IMR-90 (cell line): Measurements from ENCODE around the gene CFAP73. TPM values are rescaled to one million over a fixed set of nuclear protein-coding genes. Genes with fewer than 3 reads are reported as not detected.

ENCODE experiments used
- ATAC-seq: fragments of 200-7000 bp; cut with Tn5 transposase; 2 replicates; pipeline ENCODE4 v1.9.1; 2020; ENCODE audit warnings: low read depth, mild to moderate bottlenecking, moderate library complexity
- BruUV-seq: library from RNA; stranded (reverse); fragments of 400-500 nt; replicated peaks from 2 replicates; lab custom pipeline; 2021; lab: Mats Ljungman, UMichigan
- CTCF ChIA-PET: fragments of 300-600 bp; formaldehyde crosslinking; extraction: SDS; loops from one replicate; lab custom pipeline; 2021; ENCODE audit warnings: antibody characterized with exemption; lab: Yijun Ruan, JAX
- POLR2A ChIA-PET: fragments of 300-600 bp; sonication (Branson Sonifier 250); formaldehyde crosslinking; loops from one replicate; lab custom pipeline; 2022; ENCODE audit warnings: antibody characterized with exemption; ENCODE audit not compliant: unreplicated experiment; lab: Charles Lee
- DNase-seq: peaks from one replicate; pipeline ENCODE4 v3.0.0; 2013
- H2AFZ ChIP-seq: replicated peaks from 2 replicates; pipeline ENCODE3; 2013; ENCODE audit warnings: low read length, mild to moderate bottlenecking; ENCODE audit not compliant: poor library complexity
- H2AK5ac ChIP-seq: 2 replicates; pipeline ENCODE4 v1.6.1; 2013; ENCODE audit warnings: low read depth, low read length, inconsistent platforms
- H2AK9ac ChIP-seq: replicated peaks from 2 replicates; pipeline ENCODE3; 2013; ENCODE audit warnings: mild to moderate bottlenecking, low read depth, low read length, moderate library complexity; ENCODE audit not compliant: poor library complexity
- H2BK120ac ChIP-seq: 2 replicates; pipeline ENCODE4 v1.6.1; 2013; ENCODE audit warnings: low read depth, low read length, inconsistent platforms
- H2BK15ac ChIP-seq: 3 replicates; pipeline ENCODE4 v1.6.1; 2013; ENCODE audit warnings: low read depth, low read length, inconsistent platforms
- H2BK20ac ChIP-seq: 2 replicates; pipeline ENCODE4 v1.6.1; 2013; ENCODE audit warnings: low read depth, mild to moderate bottlenecking, inconsistent platforms, low read length, moderate library complexity
- H2BK5ac ChIP-seq: 2 replicates; pipeline ENCODE4 v1.6.1; 2013; ENCODE audit warnings: mild to moderate bottlenecking, low read depth, low read length, inconsistent platforms; ENCODE audit not compliant: poor library complexity, severe bottlenecking
- H3K14ac ChIP-seq: replicated peaks from 2 replicates; pipeline ENCODE4 v1.6.1; 2013; ENCODE audit warnings: low read depth, low read length, inconsistent platforms
- H3K18ac ChIP-seq: 2 replicates; pipeline ENCODE4 v1.6.1; 2013; ENCODE audit warnings: low read depth, low read length, control low read depth
- H3K23ac ChIP-seq: 2 replicates; pipeline ENCODE4 v1.6.1; 2013; ENCODE audit warnings: low read depth, low read length, inconsistent platforms
- H3K27ac ChIP-seq: 2 replicates; pipeline ENCODE4 v1.5.1; 2013; ENCODE audit warnings: mild to moderate bottlenecking, control low read depth, low read length; ENCODE audit not compliant: insufficient read depth
- H3K27me3 ChIP-seq: 2 replicates; pipeline ENCODE4 v1.6.1; 2013; ENCODE audit warnings: low read length; ENCODE audit not compliant: control insufficient read depth, insufficient read depth
- H3K36me3 ChIP-seq: 2 replicates; pipeline ENCODE4 v1.6.1; 2013; ENCODE audit warnings: low read length, mixed read lengths; ENCODE audit not compliant: control insufficient read depth, insufficient read depth
- H3K4ac ChIP-seq: 2 replicates; pipeline ENCODE4 v1.6.1; 2013; ENCODE audit warnings: low read depth, low read length, inconsistent platforms
- H3K4me1 ChIP-seq: 2 replicates; pipeline ENCODE4 v1.6.1; 2013; ENCODE audit warnings: low read length, mixed read lengths; ENCODE audit not compliant: control insufficient read depth, insufficient read depth
- H3K4me2 ChIP-seq: 2 replicates; pipeline ENCODE4 v1.6.1; 2013; ENCODE audit warnings: low read depth, mild to moderate bottlenecking, control low read depth, low read length, moderate library complexity
- H3K4me3 ChIP-seq: 2 replicates; pipeline ENCODE4 v1.5.1; 2013; ENCODE audit warnings: low read depth, mild to moderate bottlenecking, control low read depth, low read length, moderate library complexity; ENCODE audit not compliant: insufficient read depth
- H3K56ac ChIP-seq: 2 replicates; pipeline ENCODE4 v1.6.1; 2013; ENCODE audit warnings: low read length, inconsistent platforms; ENCODE audit not compliant: insufficient read depth; ENCODE audit errors: extremely low read depth
- H3K79me1 ChIP-seq, 2 experiments: 2 replicates each; pipeline ENCODE4 v1.6.1; 2013; ENCODE audit warnings: low read length in 2 of 2, inconsistent platforms in 1 of 2, low read depth in 1 of 2
- H3K9ac ChIP-seq: 2 replicates; pipeline ENCODE4 v1.6.1; 2013; ENCODE audit warnings: low read depth, low read length, control low read depth
- H3K9me1 ChIP-seq: 2 replicates; pipeline ENCODE4 v1.6.1; 2013; ENCODE audit warnings: low read length, inconsistent platforms; ENCODE audit not compliant: insufficient read depth
- H3K9me3 ChIP-seq: 2 replicates; pipeline ENCODE4 v1.6.1; 2013; ENCODE audit warnings: low read length; ENCODE audit not compliant: control insufficient read depth, insufficient read depth
- H4K20me1 ChIP-seq: 2 replicates; pipeline ENCODE4 v1.6.1; 2013; ENCODE audit warnings: low read length, inconsistent platforms; ENCODE audit not compliant: insufficient read depth
- H4K5ac ChIP-seq: 2 replicates; pipeline ENCODE4 v1.6.1; 2013; ENCODE audit warnings: mild to moderate bottlenecking, low read depth, low read length, control low read depth
- H4K8ac ChIP-seq, 2 experiments: 2 replicates each; pipeline ENCODE4 v1.6.1; 2013; ENCODE audit warnings: low read depth in 2 of 2, low read length in 2 of 2, control low read depth in 1 of 2, inconsistent platforms in 1 of 2
- H4K91ac ChIP-seq: 2 replicates; pipeline ENCODE4 v1.6.1; 2013; ENCODE audit warnings: low read depth, low read length, inconsistent platforms; ENCODE audit not compliant: insufficient read depth
- CEBPB ChIP-seq: IDR thresholded peaks from 2 replicates; pipeline ENCODE4 v1.6.1; 2012; ENCODE audit warnings: low read depth, low read length, improper control_type of control experiment
- NFE2L2 ChIP-seq: fragments of 150-350 bp; IDR thresholded peaks from 2 replicates; pipeline ENCODE4 v1.6.1; 2016; ENCODE audit warnings: low read depth, mild to moderate bottlenecking, low read length
- POLR2A ChIP-seq: IDR thresholded peaks from 2 replicates; pipeline ENCODE4 v1.6.1; 2012; ENCODE audit warnings: mild to moderate bottlenecking, low read depth, low read length
- WGBS, 2 experiments: methylation state at CpG; one replicate each; pipeline versions ENCODE4 v1.1.5 to v1.1.7; 2013; ENCODE audit warnings: missing lambda C conversion rate in 2 of 2; ENCODE audit not compliant: insufficient read length in 1 of 2; ENCODE audit errors: extremely low coverage in 2 of 2; 5-methylcytosine and 5-hydroxymethylcytosine counted together
- dilution Hi-C: fragments of 300-500 bp; cut with HindIII; formaldehyde crosslinking; loops from one replicate; pipeline ENCODE4 v1.14.3; 2018; ENCODE audit warnings: low sequenced_read_pairs; ENCODE audit not compliant: unreplicated experiment
- in situ Hi-C: fragments of 300-500 bp; cut with MboI; formaldehyde crosslinking; loops from 3 replicates; pipeline ENCODE4 v1.14.3; 2019; ENCODE audit warnings: low sequenced_read_pairs, inconsistent platforms, mixed read lengths
- intact Hi-C: fragments of 100-400 bp; cut with micrococcal nuclease; formaldehyde crosslinking; loops from 2 replicates; pipeline ENCODE4 v1.10.0; 2022
- polyA plus RNA-seq, 3 experiments: library from polyadenylated mRNA; depleted of rRNA; stranded (reverse); fragments of >200 nt; gene quantifications; 2 replicates each; pipeline ENCODE4 v1.2.3, GENCODE V29; 2012; ENCODE audit warnings: low replicate concordance in 1 of 3
- total RNA-seq: library from RNA; depleted of rRNA; stranded (reverse); fragments of >200 nt; gene quantifications from 2 replicates; pipeline ENCODE4 v1.2.3, GENCODE V29; 2012
- TF ChIP-seq, protein P1 (sequence below): fragments of 150-350 bp; IDR thresholded peaks from 2 replicates; pipeline ENCODE4 v1.6.1; 2017; ENCODE audit warnings: mild to moderate bottlenecking, antibody characterized with exemption, low read length, low read depth

CFAP73 gene
- total and polyA plus RNA-seq, 2 of the 4 experiments (the other 2 are of a cell fraction), result not detected

- ATAC-seq (no peak), DNase-seq (no peak)
- no peaks in the 10 kb centered on the region for H3K4me1 ChIP-seq
- no peaks in the 10 kb centered on the region for H3K9me3 ChIP-seq
- CTCF ChIA-PET, result no interaction called here
- H2BK120ac ChIP-seq, result no peak overlapping the region
- H2BK15ac ChIP-seq, result no peak overlapping the region
- in situ Hi-C loops (no loop called here), intact Hi-C loops (no loop called here), dilution Hi-C loops (no loop called here)
- H3K4ac ChIP-seq, result no peak overlapping the region
- POLR2A ChIA-PET, result no interaction called here
- H3K18ac ChIP-seq, result no peak overlapping the region
- H2AFZ ChIP-seq, result no peak overlapping the region
- H4K20me1 ChIP-seq, result no peaks in the 10 kb centered on the region
- no CpG with 5 or more reads among the region's 4 CpGs for WGBS, 2 experiments
- H3K27ac ChIP-seq, result no peak overlapping the region
- H2AK5ac ChIP-seq, result no peak overlapping the region
- no peak overlapping the region for H3K56ac ChIP-seq
- no peak overlapping the region for H3K4me3 ChIP-seq
- no peak overlapping the region for H4K91ac ChIP-seq
- no peak overlapping the region for H3K14ac ChIP-seq
- no peaks in the 10 kb centered on the region for H3K36me3 ChIP-seq
- H3K9ac ChIP-seq, result no peak overlapping the region
- H2AK9ac ChIP-seq, result no peak overlapping the region
- H4K5ac ChIP-seq, result no peak overlapping the region
- no peak for TF ChIP-seq CEBPB
- TF ChIP-seq, protein P1, sequence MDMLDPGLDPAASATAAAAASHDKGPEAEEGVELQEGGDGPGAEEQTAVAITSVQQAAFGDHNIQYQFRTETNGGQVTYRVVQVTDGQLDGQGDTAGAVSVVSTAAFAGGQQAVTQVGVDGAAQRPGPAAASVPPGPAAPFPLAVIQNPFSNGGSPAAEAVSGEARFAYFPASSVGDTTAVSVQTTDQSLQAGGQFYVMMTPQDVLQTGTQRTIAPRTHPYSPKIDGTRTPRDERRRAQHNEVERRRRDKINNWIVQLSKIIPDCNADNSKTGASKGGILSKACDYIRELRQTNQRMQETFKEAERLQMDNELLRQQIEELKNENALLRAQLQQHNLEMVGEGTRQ, result no peak
- TF ChIP-seq POLR2A, result no peak
- no peak for TF ChIP-seq NFE2L2
- H3K27me3 ChIP-seq, result peaks cover 7% of the 10 kb centered on the region; the same call in 1 of the 2 replicates
- H3K9me1 ChIP-seq, result no peaks in the 10 kb centered on the region
- H3K79me1 ChIP-seq, result no peaks in the 10 kb centered on the region
- H2BK20ac ChIP-seq, result no peak overlapping the region
- H4K8ac ChIP-seq, result no peak overlapping the region
- no peak overlapping the region for H3K23ac ChIP-seq
- no peak overlapping the region for H2BK5ac ChIP-seq
- H3K4me2 ChIP-seq, result no peak overlapping the region
- no TSS peak for BruUV-seq
Observed at GRCh38 chr12:113108308-113108707, 41.2 kb upstream of the CFAP73 start.
